Keratinocyte (primary cell): ENCODE measurements around the gene CRYGS.

Source experiments
- CTCF ChIP-seq, 3 experiments: IDR thresholded peaks in 1 of 3; conservative IDR thresholded peaks in 1 of 3; optimal IDR thresholded peaks in 1 of 3; 2 replicates in 2 of 3; 3 replicates in 1 of 3; pipeline versions ENCODE3 to v1.5.1; 2011; ENCODE audit warnings: low read length in 3 of 3, mild to moderate bottlenecking in 3 of 3, moderate library complexity in 2 of 3, control low read depth in 1 of 3, inconsistent platforms in 1 of 3; ENCODE audit not compliant: insufficient read depth in 2 of 3; ENCODE audit errors: extremely low read depth in 1 of 3
- EZH2 ChIP-seq: IDR thresholded peaks from one replicate; pipeline ENCODE4 v1.6.1; 2012; ENCODE audit warnings: inconsistent platforms, mild to moderate bottlenecking, low read length, moderate library complexity

GRCh38 chr3:186514296-186515002 lies 29.7 kb downstream of the CRYGS start:
- TF ChIP-seq CTCF (optimal IDR thresholded peaks at IDR 0.05 in 1 of 3, IDR thresholded peaks at IDR 0.05 in 1 of 3, conservative IDR thresholded peaks at IDR 0.05 in 1 of 3; ENCODE audit: extremely low read depth in 1 of 3, insufficient read depth in 2 of 3, low read length in 3 of 3) (peak; percentile 56 to 70 (median 67)), EZH2 (no peak)
